H1 (cell line): ENCODE data around the gene IRAK4. TPM values are rescaled to one million over a fixed set of nuclear protein-coding genes. Genes with fewer than 3 reads are reported as not detected.

Experiments
- CTCF ChIA-PET: fragments of 300-600 bp; sonication (Branson Sonifier 250); formaldehyde crosslinking; loops from one replicate; lab custom pipeline; 2021; ENCODE audit not compliant: partially characterized antibody; lab: Charles Lee
- POLR2A ChIA-PET: fragments of 300-600 bp; sonication (Branson Sonifier 250); formaldehyde crosslinking; loops from one replicate; lab custom pipeline; 2021; ENCODE audit warnings: inconsistent platforms; ENCODE audit not compliant: partially characterized antibody; lab: Charles Lee
- DNase-seq, 2 experiments: peaks; one replicate each; pipeline versions ENCODE4 v3.0.0 to v3.0.0-alpha.2; 2010 to 2022; ENCODE audit warnings: low spot score in 2 of 2, low read depth in 1 of 2, mixed read lengths in 1 of 2
- FAIRE-seq: peaks from 2 replicates; lab custom pipeline; 2011; peaks lifted over from hg19 to GRCh38; lab: Jason Lieb, UNC
- H2AFZ ChIP-seq: 2 replicates; pipeline ENCODE4 v1.8.1; 2012; ENCODE audit warnings: low read length, inconsistent platforms
- H2AK5ac ChIP-seq: 2 replicates; pipeline ENCODE4 v1.6.1; 2013; ENCODE audit warnings: low read depth, low read length
- H2BK120ac ChIP-seq: replicated peaks from 2 replicates; pipeline ENCODE3; 2013; ENCODE audit warnings: low read depth, low read length, inconsistent platforms
- H2BK12ac ChIP-seq: 2 replicates; pipeline ENCODE4 v1.6.1; 2013; ENCODE audit warnings: low read depth, low read length
- H2BK15ac ChIP-seq: 2 replicates; pipeline ENCODE4 v1.6.1; 2013; ENCODE audit warnings: low read length
- H2BK20ac ChIP-seq: 2 replicates; pipeline ENCODE4 v1.6.1; 2013; ENCODE audit warnings: low read length
- H2BK5ac ChIP-seq: 2 replicates; pipeline ENCODE4 v1.6.1; 2013; ENCODE audit warnings: low read depth, low read length
- H3K14ac ChIP-seq: 2 replicates; pipeline ENCODE4 v1.6.1; 2013; ENCODE audit warnings: inconsistent platforms; ENCODE audit not compliant: insufficient read length
- H3K18ac ChIP-seq: 2 replicates; pipeline ENCODE4 v1.6.1; 2013; ENCODE audit warnings: low read length; ENCODE audit errors: extremely low read depth
- H3K23ac ChIP-seq: 2 replicates; pipeline ENCODE4 v1.6.1; 2013; ENCODE audit warnings: inconsistent platforms; ENCODE audit not compliant: insufficient read length
- H3K23me2 ChIP-seq: 2 replicates; pipeline ENCODE4 v1.6.1; 2013; ENCODE audit warnings: low read depth, low read length
- H3K27ac ChIP-seq: 2 replicates; pipeline ENCODE4 v1.6.1; 2011; ENCODE audit warnings: low read depth, low read length, inconsistent platforms
- H3K27me3 ChIP-seq, 4 experiments: replicated peaks in 1 of 4; 1 replicate in 1 of 4; 2 replicates in 3 of 4; pipeline versions ENCODE4 v1.6.1 to v1.8.1; 2011 to 2013; ENCODE audit warnings: low read length in 3 of 4, mild to moderate bottlenecking in 3 of 4, inconsistent platforms in 2 of 4, mixed read lengths in 2 of 4, moderate library complexity in 1 of 4; ENCODE audit not compliant: control insufficient read depth in 3 of 4, insufficient read depth in 3 of 4; ENCODE audit errors: extremely low read depth in 1 of 4
- H3K36me3 ChIP-seq, 4 experiments: 2 replicates each; pipeline versions ENCODE4 v1.6.1 to v1.8.1; 2011 to 2013; ENCODE audit warnings: mild to moderate bottlenecking in 4 of 4, low read length in 3 of 4, moderate library complexity in 2 of 4, control low read depth in 1 of 4, inconsistent platforms in 1 of 4; ENCODE audit not compliant: insufficient read depth in 4 of 4, control insufficient read depth in 2 of 4
- H3K4ac ChIP-seq: replicated peaks from 2 replicates; pipeline ENCODE3; 2013; ENCODE audit warnings: low read length, low read depth, mixed read lengths, inconsistent platforms; ENCODE audit not compliant: insufficient read length
- H3K4me1 ChIP-seq, 4 experiments: replicated peaks in 1 of 4; 1 replicate in 1 of 4; 2 replicates in 3 of 4; pipeline versions ENCODE4 v1.6.1 to v1.8.1; 2011 to 2013; ENCODE audit warnings: low read length in 3 of 4, inconsistent platforms in 2 of 4, mixed read lengths in 1 of 4; ENCODE audit not compliant: insufficient read depth in 4 of 4, control insufficient read depth in 3 of 4
- H3K4me2 ChIP-seq, 2 experiments: 2 replicates each; pipeline versions ENCODE4 v1.6.1 to v1.8.1; 2011 to 2013; ENCODE audit warnings: low read depth in 2 of 2, low read length in 2 of 2, control low read depth in 1 of 2, inconsistent platforms in 1 of 2, mild to moderate bottlenecking in 1 of 2; ENCODE audit not compliant: insufficient read depth in 1 of 2
- H3K4me3 ChIP-seq, 4 experiments: fragments of 200-600, 300-600 bp in 1 of 4; sonication (generic), shearing (Covaris generic), sonication (Bioruptor Twin) in 1 of 4; 2 replicates each; pipeline versions ENCODE4 v1.5.1 to v1.8.1; 2011 to 2016; ENCODE audit warnings: low read length in 4 of 4, low read depth in 3 of 4, control low read depth in 2 of 4, inconsistent platforms in 2 of 4, mild to moderate bottlenecking in 2 of 4, mixed read lengths in 1 of 4, moderate library complexity in 1 of 4; ENCODE audit not compliant: insufficient read depth in 2 of 4; ENCODE audit errors: extremely low read depth in 1 of 4
- H3K56ac ChIP-seq: replicated peaks from 2 replicates; pipeline ENCODE3; 2013; ENCODE audit warnings: low read depth, mild to moderate bottlenecking, mixed read lengths, low read length, inconsistent platforms; ENCODE audit not compliant: insufficient read length
- H3K79me1 ChIP-seq: 2 replicates; pipeline ENCODE4 v1.6.1; 2013; ENCODE audit warnings: low read depth, low read length, control low read depth
- H3K79me2 ChIP-seq, 2 experiments: 2 replicates each; pipeline versions ENCODE4 v1.6.1 to v1.8.1; 2012 to 2013; ENCODE audit warnings: low read length in 2 of 2, mild to moderate bottlenecking in 2 of 2, inconsistent platforms in 1 of 2; ENCODE audit not compliant: insufficient read depth in 2 of 2, control insufficient read depth in 1 of 2
- H3K9ac ChIP-seq, 4 experiments: replicated peaks in 1 of 4; 1 replicate in 1 of 4; 2 replicates in 3 of 4; pipeline versions ENCODE4 v1.6.1 to v1.8.1; 2011 to 2013; ENCODE audit warnings: low read depth in 3 of 4, low read length in 3 of 4, control low read depth in 2 of 4, mild to moderate bottlenecking in 2 of 4, moderate library complexity in 2 of 4, inconsistent platforms in 1 of 4; ENCODE audit errors: extremely low read depth in 1 of 4
- H3K9me3 ChIP-seq, 2 experiments: 2 replicates each; pipeline versions ENCODE4 v1.6.1 to v1.8.1; 2012 to 2013; ENCODE audit warnings: mild to moderate bottlenecking in 2 of 2, moderate library complexity in 2 of 2, control low read depth in 1 of 2, inconsistent platforms in 1 of 2, low read depth in 1 of 2, low read length in 1 of 2, mixed read lengths in 1 of 2; ENCODE audit not compliant: insufficient read depth in 2 of 2
- H4K20me1 ChIP-seq, 2 experiments: replicated peaks in 1 of 2; 2 replicates each; pipeline versions ENCODE3 to v1.8.1; 2011 to 2013; ENCODE audit warnings: inconsistent platforms in 2 of 2, low read length in 2 of 2, mild to moderate bottlenecking in 1 of 2; ENCODE audit not compliant: insufficient read depth in 2 of 2, control insufficient read depth in 1 of 2
- H4K5ac ChIP-seq: 2 replicates; pipeline ENCODE4 v1.6.1; 2013; ENCODE audit warnings: low read length, low read depth, mixed read lengths, inconsistent platforms; ENCODE audit not compliant: insufficient read length
- H4K8ac ChIP-seq: 2 replicates; pipeline ENCODE4 v1.8.0; 2013; ENCODE audit warnings: mild to moderate bottlenecking, moderate library complexity, low read length, inconsistent platforms; ENCODE audit not compliant: insufficient read depth; ENCODE audit errors: extremely low read depth
- H4K91ac ChIP-seq: replicated peaks from 2 replicates; pipeline ENCODE3; 2013; ENCODE audit warnings: low read length, mixed read lengths, inconsistent platforms; ENCODE audit not compliant: insufficient read length
- GTF2F1 ChIP-seq: IDR thresholded peaks from 2 replicates; pipeline ENCODE4 v1.6.1; 2012; ENCODE audit warnings: low read depth, low read length, improper control_type of control experiment, borderline replicate concordance
- WGBS, 2 experiments: shearing (Covaris generic) in 1 of 2; methylation state at CpG; one replicate each; pipeline versions ENCODE4 v1.1.6 to v1.1.7; 2013 to 2015; ENCODE audit warnings: low lambda C conversion rate in 2 of 2, mixed read lengths in 2 of 2, inconsistent platforms in 1 of 2, low coverage in 1 of 2, missing lambda C conversion rate in 1 of 2; ENCODE audit not compliant: insufficient replicate concordance in 2 of 2, insufficient coverage in 1 of 2, insufficient read length in 1 of 2; ENCODE audit errors: extremely low coverage in 1 of 2, missing lambda C conversion rate in 1 of 2; 5-methylcytosine and 5-hydroxymethylcytosine counted together
- polyA plus RNA-seq, 7 experiments: library from polyadenylated mRNA; depleted of rRNA in 3 of 7; stranded (reverse) in 5 of 7; unstranded in 2 of 7; fragments of >200 nt in 5 of 7; fragments of 200-250 nt in 2 of 7; gene quantifications; 1 replicate in 5 of 7; 2 replicates in 1 of 7; 4 replicates in 1 of 7; pipeline versions ENCODE4 v1.2.1 to v1.2.3, GENCODE V29; 2011 to 2013; ENCODE audit warnings: missing spikeins in 2 of 7, mixed read lengths in 2 of 7
- total RNA-seq: library from RNA; stranded (reverse); fragmentation: NEBNext Ultra II Directional; extraction: Animal tissue kit (Norgen Biotek cat#: 25700); gene quantifications from 2 replicates; pipeline ENCODE4 v1.2.1, GENCODE V29; 2021
- TF ChIP-seq, protein P1 (sequence below): IDR thresholded peaks from 2 replicates; pipeline ENCODE4 v1.6.1; 2012; ENCODE audit warnings: inconsistent platforms

IRAK4 gene
- total and polyA plus RNA-seq, 2 of the 8 experiments (the other 6 are each of a cell fraction or from before 2014, with no cell fraction given): 2.3 to 7.7 TPM

DNA sequence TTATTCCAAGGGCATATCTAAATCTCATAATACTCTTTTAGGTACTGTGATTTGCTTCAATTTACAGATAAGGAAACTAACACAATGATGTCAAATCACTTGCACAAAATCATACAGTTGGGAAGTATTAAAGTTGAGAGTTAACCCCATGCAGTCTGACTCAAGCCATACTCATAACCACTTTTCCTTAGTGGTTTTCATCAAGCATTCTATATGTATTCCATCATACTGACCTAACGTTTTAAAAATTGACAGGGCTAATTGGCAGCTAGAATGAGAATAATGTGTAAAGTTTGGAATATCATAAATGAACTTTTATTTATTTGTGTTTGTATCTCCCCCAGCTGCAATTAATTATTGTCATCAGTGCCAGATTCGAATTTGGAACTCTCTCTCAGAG lies 21.1 kb upstream of the IRAK4 start:
- Histone ChIP-seq H4K8ac (no peak overlapping the region), H2AK5ac (no peak overlapping the region), H3K9me3 (no peaks in the 10 kb centered on the region), H3K79me1 (no peaks in the 10 kb centered on the region), H2BK5ac (no peak overlapping the region), H3K4ac (no peak overlapping the region), H3K56ac (no peak overlapping the region), H3K23me2 (no peaks in the 10 kb centered on the region), H3K23ac (no peak overlapping the region), H3K4me1 (no peaks in the 10 kb centered on the region), H3K79me2 (no peaks in the 10 kb centered on the region), H3K9ac (peak overlapping the region in 1 of 4 experiments; percentile 34; a peak in 1 of 7 replicates), H2AFZ (no peak overlapping the region), H3K27ac (no peak overlapping the region), H3K36me3 (peaks cover 0 to 9% (median 4%) of the 10 kb centered on the region in 4 experiments; a peak in 4 of 8 replicates), H2BK120ac (no peak overlapping the region), H4K5ac (no peak overlapping the region), H2BK15ac (no peak overlapping the region), H3K14ac (no peak overlapping the region), H3K4me3 (no peak overlapping the region), H4K20me1 (no peaks in the 10 kb centered on the region), H2BK12ac (no peak overlapping the region), H3K4me2 (no peak overlapping the region), H3K18ac (no peak overlapping the region), H3K27me3 (no peaks in the 10 kb centered on the region), H4K91ac (no peak overlapping the region), H2BK20ac (no peak overlapping the region)
- FAIRE-seq (no peak), DNase-seq (no peak)
- 86% methylated on average over 2 of the region's 2 CpGs; no CpG with 5 or more reads in 1 of the 2 experiments for WGBS, 2 experiments
- ChIA-PET CTCF (no interaction called here), POLR2A (no interaction called here)
- TF ChIP-seq, protein P1, sequence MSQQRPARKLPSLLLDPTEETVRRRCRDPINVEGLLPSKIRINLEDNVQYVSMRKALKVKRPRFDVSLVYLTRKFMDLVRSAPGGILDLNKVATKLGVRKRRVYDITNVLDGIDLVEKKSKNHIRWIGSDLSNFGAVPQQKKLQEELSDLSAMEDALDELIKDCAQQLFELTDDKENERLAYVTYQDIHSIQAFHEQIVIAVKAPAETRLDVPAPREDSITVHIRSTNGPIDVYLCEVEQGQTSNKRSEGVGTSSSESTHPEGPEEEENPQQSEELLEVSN: no peak
- no peak for TF ChIP-seq GTF2F1
